ENCODE data around the gene ASF1B.

The ASF1B gene

DNA sequence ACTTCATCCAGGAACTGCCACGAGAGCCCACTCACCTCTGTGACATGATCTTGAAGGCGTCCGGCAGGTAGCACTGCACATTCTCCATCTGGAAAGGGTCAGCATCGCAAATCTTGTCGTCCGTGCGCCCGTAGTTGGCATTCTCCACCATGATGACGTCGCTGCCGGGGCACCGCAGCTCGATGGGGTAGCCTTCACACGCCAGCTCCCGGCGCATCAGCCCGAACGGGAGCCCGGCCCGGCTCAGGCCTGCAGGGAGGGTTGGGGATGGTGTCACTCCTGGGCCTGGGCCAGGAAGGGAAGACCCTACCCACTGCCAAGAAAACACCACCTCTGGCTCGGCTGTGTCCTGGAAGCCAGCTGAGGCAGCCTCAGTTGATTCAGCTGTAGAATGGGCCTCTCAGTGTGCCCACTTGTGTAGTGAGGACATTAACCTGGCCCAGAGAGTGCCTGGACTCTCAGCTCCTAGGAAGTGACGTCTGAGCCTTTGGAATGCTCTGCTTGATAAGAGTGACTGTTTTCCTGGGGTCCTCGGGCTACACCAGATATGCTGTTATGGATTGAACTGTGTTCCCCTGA is 41.2 kb upstream of the ASF1B start:
- Mint-ChIP-seq H3K4me3 (no peak overlapping the region), H3K4me1 (no peaks in the 10 kb centered on the region), H3K36me3 (ENCODE audit: low read depth) (peaks cover 35% of the 10 kb centered on the region), H3K27ac (no peak overlapping the region), H3K27me3 (ENCODE audit: low read depth) (no peaks in the 10 kb centered on the region), H3K9me3 (no peaks in the 10 kb centered on the region)
- TF ChIP-seq CTCF (IDR thresholded peaks at IDR 0.05; ENCODE audit: unreplicated experiment in 3 of 3), result no peak

GRCh38 chr19:14175351-14175792 is 39.0 kb upstream of the ASF1B start:
- Mint-ChIP-seq H3K36me3 (ENCODE audit: low read depth) (peaks cover 55% of the 10 kb centered on the region), H3K9me3 (no peaks in the 10 kb centered on the region), H3K27ac (peak overlapping the region in 1 of 3 experiments; percentile 37), H3K4me1 (peaks cover 5% of the 10 kb centered on the region), H3K4me3 (no peak overlapping the region), H3K27me3 (ENCODE audit: low read depth) (no peaks in the 10 kb centered on the region)
- no peak for TF ChIP-seq CTCF (IDR thresholded peaks at IDR 0.05; ENCODE audit: unreplicated experiment in 3 of 3)

GRCh38 chr19:14174883-14175282 is 38.5 kb upstream of the ASF1B start:
- Mint-ChIP-seq H3K27me3 (ENCODE audit: low read depth) (no peaks in the 10 kb centered on the region), H3K4me1 (peaks cover 5% of the 10 kb centered on the region), H3K36me3 (ENCODE audit: low read depth) (peaks cover 60% of the 10 kb centered on the region), H3K9me3 (no peaks in the 10 kb centered on the region), H3K27ac (peak overlapping the region in 1 of 3 experiments; percentile 37), H3K4me3 (no peak overlapping the region)
- TF ChIP-seq CTCF (IDR thresholded peaks at IDR 0.05; ENCODE audit: unreplicated experiment in 3 of 3), result no peak

GRCh38 chr19:14168993-14169392 is 32.6 kb upstream of the ASF1B start:
- peaks cover 44% of the 10 kb centered on the region for H3K36me3 Mint-ChIP-seq (ENCODE audit: low read depth)
- H3K27ac Mint-ChIP-seq, result peak overlapping the region in 2 of 3 experiments; percentile 39 to 65
- H3K4me1 Mint-ChIP-seq, result peaks cover 31% of the 10 kb centered on the region
- no peaks in the 10 kb centered on the region for H3K9me3 Mint-ChIP-seq
- no peak overlapping the region for H3K4me3 Mint-ChIP-seq
- no peak for TF ChIP-seq CTCF (IDR thresholded peaks at IDR 0.05; ENCODE audit: unreplicated experiment in 3 of 3)
- no peaks in the 10 kb centered on the region for H3K27me3 Mint-ChIP-seq (ENCODE audit: low read depth)

DNA sequence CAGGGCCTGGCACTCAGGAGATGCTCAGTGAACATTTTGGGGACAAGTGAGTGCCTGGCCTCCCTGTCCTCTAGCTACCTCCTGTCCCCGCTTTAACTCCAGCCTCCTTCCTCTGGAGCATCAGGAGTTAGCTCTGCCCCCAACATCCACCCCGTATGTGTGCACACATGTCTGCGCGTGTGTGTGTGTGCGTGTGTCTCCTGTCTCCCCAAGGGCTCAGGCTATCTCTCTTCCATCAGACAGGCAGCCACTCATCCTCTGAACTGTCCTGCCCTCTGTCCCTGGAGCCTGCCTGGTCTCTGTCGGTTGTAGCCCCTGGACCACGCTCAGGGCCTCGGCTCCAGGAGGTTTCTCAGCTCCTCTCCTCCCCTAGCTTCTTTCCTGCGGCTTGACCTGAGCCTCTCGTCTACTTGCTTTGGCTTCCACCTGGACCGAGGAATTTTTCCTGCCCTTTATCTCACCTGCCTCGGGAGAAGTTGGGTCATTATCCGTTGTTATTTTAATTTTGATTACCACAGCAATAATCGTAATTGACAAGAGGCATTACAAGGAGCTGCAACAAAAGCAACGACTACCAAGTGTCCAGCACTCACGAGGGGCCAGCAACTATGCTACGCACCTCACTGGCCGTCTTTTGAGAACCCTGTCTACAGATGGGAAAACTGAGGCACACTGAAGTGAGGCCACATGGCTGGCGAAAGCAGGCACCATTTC is 32.0 kb upstream of the ASF1B start:
- Mint-ChIP-seq H3K9me3 (no peaks in the 10 kb centered on the region), H3K27me3 (ENCODE audit: low read depth) (no peaks in the 10 kb centered on the region), H3K4me1 (peaks cover 31% of the 10 kb centered on the region), H3K27ac (peak overlapping the region in 2 of 3 experiments; percentile 61 to 65), H3K4me3 (peak overlapping the region in 1 of 3 experiments; percentile 20), H3K36me3 (ENCODE audit: low read depth) (peaks cover 39% of the 10 kb centered on the region)
- TF ChIP-seq CTCF (IDR thresholded peaks at IDR 0.05; ENCODE audit: unreplicated experiment in 3 of 3), result no peak

Data from nephron (organoid).